H1 (cell line): ENCODE measurements around the gene MNAT1. TPM values are rescaled to one million over a fixed set of nuclear protein-coding genes. Genes with fewer than 3 reads are reported as not detected.

Experiments used
- CTCF ChIA-PET: fragments of 300-600 bp; sonication (Branson Sonifier 250); formaldehyde crosslinking; loops from one replicate; lab custom pipeline; 2021; ENCODE audit not compliant: partially characterized antibody; lab: Charles Lee
- POLR2A ChIA-PET: fragments of 300-600 bp; sonication (Branson Sonifier 250); formaldehyde crosslinking; loops from one replicate; lab custom pipeline; 2021; ENCODE audit warnings: inconsistent platforms; ENCODE audit not compliant: partially characterized antibody; lab: Charles Lee
- DNase-seq, 2 experiments: peaks; one replicate each; pipeline versions ENCODE4 v3.0.0 to v3.0.0-alpha.2; 2010 to 2022; ENCODE audit warnings: low spot score in 2 of 2, low read depth in 1 of 2, mixed read lengths in 1 of 2
- FAIRE-seq: peaks from 2 replicates; lab custom pipeline; 2011; peaks lifted over from hg19 to GRCh38; lab: Jason Lieb, UNC
- H2AFZ ChIP-seq: 2 replicates; pipeline ENCODE4 v1.8.1; 2012; ENCODE audit warnings: low read length, inconsistent platforms
- H2AK5ac ChIP-seq: 2 replicates; pipeline ENCODE4 v1.6.1; 2013; ENCODE audit warnings: low read depth, low read length
- H2BK120ac ChIP-seq: replicated peaks from 2 replicates; pipeline ENCODE3; 2013; ENCODE audit warnings: low read depth, low read length, inconsistent platforms
- H2BK12ac ChIP-seq: 2 replicates; pipeline ENCODE4 v1.6.1; 2013; ENCODE audit warnings: low read depth, low read length
- H2BK15ac ChIP-seq: 2 replicates; pipeline ENCODE4 v1.6.1; 2013; ENCODE audit warnings: low read length
- H2BK20ac ChIP-seq: 2 replicates; pipeline ENCODE4 v1.6.1; 2013; ENCODE audit warnings: low read length
- H2BK5ac ChIP-seq: 2 replicates; pipeline ENCODE4 v1.6.1; 2013; ENCODE audit warnings: low read depth, low read length
- H3K14ac ChIP-seq: 2 replicates; pipeline ENCODE4 v1.6.1; 2013; ENCODE audit warnings: inconsistent platforms; ENCODE audit not compliant: insufficient read length
- H3K18ac ChIP-seq: 2 replicates; pipeline ENCODE4 v1.6.1; 2013; ENCODE audit warnings: low read length; ENCODE audit errors: extremely low read depth
- H3K23ac ChIP-seq: 2 replicates; pipeline ENCODE4 v1.6.1; 2013; ENCODE audit warnings: inconsistent platforms; ENCODE audit not compliant: insufficient read length
- H3K23me2 ChIP-seq: 2 replicates; pipeline ENCODE4 v1.6.1; 2013; ENCODE audit warnings: low read depth, low read length
- H3K27ac ChIP-seq: 2 replicates; pipeline ENCODE4 v1.6.1; 2011; ENCODE audit warnings: low read depth, low read length, inconsistent platforms
- H3K27me3 ChIP-seq, 4 experiments: replicated peaks in 1 of 4; 1 replicate in 1 of 4; 2 replicates in 3 of 4; pipeline versions ENCODE4 v1.6.1 to v1.8.1; 2011 to 2013; ENCODE audit warnings: low read length in 3 of 4, mild to moderate bottlenecking in 3 of 4, inconsistent platforms in 2 of 4, mixed read lengths in 2 of 4, moderate library complexity in 1 of 4; ENCODE audit not compliant: control insufficient read depth in 3 of 4, insufficient read depth in 3 of 4; ENCODE audit errors: extremely low read depth in 1 of 4
- H3K36me3 ChIP-seq, 4 experiments: 2 replicates each; pipeline versions ENCODE4 v1.6.1 to v1.8.1; 2011 to 2013; ENCODE audit warnings: mild to moderate bottlenecking in 4 of 4, low read length in 3 of 4, moderate library complexity in 2 of 4, control low read depth in 1 of 4, inconsistent platforms in 1 of 4; ENCODE audit not compliant: insufficient read depth in 4 of 4, control insufficient read depth in 2 of 4
- H3K4ac ChIP-seq: replicated peaks from 2 replicates; pipeline ENCODE3; 2013; ENCODE audit warnings: low read length, low read depth, mixed read lengths, inconsistent platforms; ENCODE audit not compliant: insufficient read length
- H3K4me1 ChIP-seq, 4 experiments: replicated peaks in 1 of 4; 1 replicate in 1 of 4; 2 replicates in 3 of 4; pipeline versions ENCODE4 v1.6.1 to v1.8.1; 2011 to 2013; ENCODE audit warnings: low read length in 3 of 4, inconsistent platforms in 2 of 4, mixed read lengths in 1 of 4; ENCODE audit not compliant: insufficient read depth in 4 of 4, control insufficient read depth in 3 of 4
- H3K4me2 ChIP-seq, 2 experiments: 2 replicates each; pipeline versions ENCODE4 v1.6.1 to v1.8.1; 2011 to 2013; ENCODE audit warnings: low read depth in 2 of 2, low read length in 2 of 2, control low read depth in 1 of 2, inconsistent platforms in 1 of 2, mild to moderate bottlenecking in 1 of 2; ENCODE audit not compliant: insufficient read depth in 1 of 2
- H3K4me3 ChIP-seq, 4 experiments: fragments of 200-600, 300-600 bp in 1 of 4; sonication (generic), shearing (Covaris generic), sonication (Bioruptor Twin) in 1 of 4; 2 replicates each; pipeline versions ENCODE4 v1.5.1 to v1.8.1; 2011 to 2016; ENCODE audit warnings: low read length in 4 of 4, low read depth in 3 of 4, control low read depth in 2 of 4, inconsistent platforms in 2 of 4, mild to moderate bottlenecking in 2 of 4, mixed read lengths in 1 of 4, moderate library complexity in 1 of 4; ENCODE audit not compliant: insufficient read depth in 2 of 4; ENCODE audit errors: extremely low read depth in 1 of 4
- H3K56ac ChIP-seq: replicated peaks from 2 replicates; pipeline ENCODE3; 2013; ENCODE audit warnings: low read depth, mild to moderate bottlenecking, mixed read lengths, low read length, inconsistent platforms; ENCODE audit not compliant: insufficient read length
- H3K79me1 ChIP-seq: 2 replicates; pipeline ENCODE4 v1.6.1; 2013; ENCODE audit warnings: low read depth, low read length, control low read depth
- H3K79me2 ChIP-seq, 2 experiments: 2 replicates each; pipeline versions ENCODE4 v1.6.1 to v1.8.1; 2012 to 2013; ENCODE audit warnings: low read length in 2 of 2, mild to moderate bottlenecking in 2 of 2, inconsistent platforms in 1 of 2; ENCODE audit not compliant: insufficient read depth in 2 of 2, control insufficient read depth in 1 of 2
- H3K9ac ChIP-seq, 4 experiments: replicated peaks in 1 of 4; 1 replicate in 1 of 4; 2 replicates in 3 of 4; pipeline versions ENCODE4 v1.6.1 to v1.8.1; 2011 to 2013; ENCODE audit warnings: low read depth in 3 of 4, low read length in 3 of 4, control low read depth in 2 of 4, mild to moderate bottlenecking in 2 of 4, moderate library complexity in 2 of 4, inconsistent platforms in 1 of 4; ENCODE audit errors: extremely low read depth in 1 of 4
- H3K9me3 ChIP-seq, 2 experiments: 2 replicates each; pipeline versions ENCODE4 v1.6.1 to v1.8.1; 2012 to 2013; ENCODE audit warnings: mild to moderate bottlenecking in 2 of 2, moderate library complexity in 2 of 2, control low read depth in 1 of 2, inconsistent platforms in 1 of 2, low read depth in 1 of 2, low read length in 1 of 2, mixed read lengths in 1 of 2; ENCODE audit not compliant: insufficient read depth in 2 of 2
- H4K20me1 ChIP-seq, 2 experiments: replicated peaks in 1 of 2; 2 replicates each; pipeline versions ENCODE3 to v1.8.1; 2011 to 2013; ENCODE audit warnings: inconsistent platforms in 2 of 2, low read length in 2 of 2, mild to moderate bottlenecking in 1 of 2; ENCODE audit not compliant: insufficient read depth in 2 of 2, control insufficient read depth in 1 of 2
- H4K5ac ChIP-seq: 2 replicates; pipeline ENCODE4 v1.6.1; 2013; ENCODE audit warnings: low read length, low read depth, mixed read lengths, inconsistent platforms; ENCODE audit not compliant: insufficient read length
- H4K8ac ChIP-seq: 2 replicates; pipeline ENCODE4 v1.8.0; 2013; ENCODE audit warnings: mild to moderate bottlenecking, moderate library complexity, low read length, inconsistent platforms; ENCODE audit not compliant: insufficient read depth; ENCODE audit errors: extremely low read depth
- H4K91ac ChIP-seq: replicated peaks from 2 replicates; pipeline ENCODE3; 2013; ENCODE audit warnings: low read length, mixed read lengths, inconsistent platforms; ENCODE audit not compliant: insufficient read length
- BACH1 ChIP-seq: IDR thresholded peaks from 2 replicates; pipeline ENCODE4 v1.6.1; 2012; ENCODE audit warnings: low read length, improper control_type of control experiment
- HDAC2 ChIP-seq, 2 experiments: fragments of 300-600 bp in 1 of 2; sonication (generic) in 1 of 2; IDR thresholded peaks; 2 replicates each; pipeline ENCODE4 v1.6.1; 2011 to 2012; ENCODE audit warnings: low read depth in 2 of 2, low read length in 2 of 2, mild to moderate bottlenecking in 2 of 2, moderate library complexity in 2 of 2, borderline replicate concordance in 1 of 2, inconsistent platforms in 1 of 2
- PHF8 ChIP-seq: fragments of 200-600 bp; sonication (generic); conservative IDR thresholded peaks from 2 replicates; pipeline ENCODE4 v1.7.1; 2012; ENCODE audit warnings: low read depth, mild to moderate bottlenecking, inconsistent platforms, low read length, moderate library complexity
- RAD21 ChIP-seq, 2 experiments: IDR thresholded peaks in 1 of 2; conservative IDR thresholded peaks in 1 of 2; 2 replicates each; pipeline ENCODE4 v1.6.1; 2011; ENCODE audit warnings: low read depth in 2 of 2, low read length in 2 of 2, improper control_type of control experiment in 1 of 2, inconsistent platforms in 1 of 2, mild to moderate bottlenecking in 1 of 2, moderate library complexity in 1 of 2
- SUZ12 ChIP-seq: fragments of 200-600 bp; sonication (generic); IDR thresholded peaks from 2 replicates; pipeline ENCODE4 v1.6.1; 2012; ENCODE audit warnings: mild to moderate bottlenecking, inconsistent platforms, low read length, moderate library complexity, mixed read lengths
- TAF1 ChIP-seq: IDR thresholded peaks from 2 replicates; pipeline ENCODE4 v1.6.1; 2011; ENCODE audit warnings: mild to moderate bottlenecking, low read depth, low read length
- YY1 ChIP-seq: IDR thresholded peaks from 2 replicates; pipeline ENCODE4 v1.6.1; 2011; ENCODE audit warnings: low read depth, mild to moderate bottlenecking, low read length
- WGBS, 2 experiments: shearing (Covaris generic) in 1 of 2; methylation state at CpG; one replicate each; pipeline versions ENCODE4 v1.1.6 to v1.1.7; 2013 to 2015; ENCODE audit warnings: low lambda C conversion rate in 2 of 2, mixed read lengths in 2 of 2, inconsistent platforms in 1 of 2, low coverage in 1 of 2, missing lambda C conversion rate in 1 of 2; ENCODE audit not compliant: insufficient replicate concordance in 2 of 2, insufficient coverage in 1 of 2, insufficient read length in 1 of 2; ENCODE audit errors: extremely low coverage in 1 of 2, missing lambda C conversion rate in 1 of 2; 5-methylcytosine and 5-hydroxymethylcytosine counted together
- polyA plus RNA-seq, 7 experiments: library from polyadenylated mRNA; depleted of rRNA in 3 of 7; stranded (reverse) in 5 of 7; unstranded in 2 of 7; fragments of >200 nt in 5 of 7; fragments of 200-250 nt in 2 of 7; gene quantifications; 1 replicate in 5 of 7; 2 replicates in 1 of 7; 4 replicates in 1 of 7; pipeline versions ENCODE4 v1.2.1 to v1.2.3, GENCODE V29; 2011 to 2013; ENCODE audit warnings: missing spikeins in 2 of 7, mixed read lengths in 2 of 7
- total RNA-seq: library from RNA; stranded (reverse); fragmentation: NEBNext Ultra II Directional; extraction: Animal tissue kit (Norgen Biotek cat#: 25700); gene quantifications from 2 replicates; pipeline ENCODE4 v1.2.1, GENCODE V29; 2021
- TF ChIP-seq, protein P1 (sequence below): IDR thresholded peaks from 2 replicates; pipeline ENCODE4 v1.6.1; 2012; ENCODE audit warnings: inconsistent platforms

MNAT1 gene
- total and polyA plus RNA-seq, 2 of the 8 experiments (the other 6 are each of a cell fraction or from before 2014, with no cell fraction given): 34.7 to 52.1 TPM

- WGBS, 2 experiments: 2% methylated on average over 17 of the region's 36 CpGs; no CpG with 5 or more reads in 1 of the 2 experiments
- TF ChIP-seq BACH1 (0 out of 2 replicates have a peak, but pooled peaks have one; percentile 35), RAD21 (IDR thresholded peaks at IDR 0.05 in 1 of 2, conservative IDR thresholded peaks at IDR 0.05 in 1 of 2; ENCODE audit: low read depth in 2 of 2, low read length in 2 of 2) (peak in 1 of 2 experiments; percentile 8; a peak in 2 of 4 replicates), HDAC2 (IDR thresholded peaks at IDR 0.05; ENCODE audit: borderline replicate concordance in 1 of 2, low read depth in 2 of 2, low read length in 2 of 2) (peak in 1 of 2 experiments; percentile 19; a peak in 1 of 4 replicates), TAF1 (peak; percentile 84), SUZ12 (0 out of 2 replicates have a peak, but pooled peaks have one; percentile 52), PHF8 (peak; percentile 52; the same call in 1 of the 2 replicates), YY1 (peak; percentile 22; the same call in 1 of the 2 replicates)
- TF ChIP-seq, protein P1, sequence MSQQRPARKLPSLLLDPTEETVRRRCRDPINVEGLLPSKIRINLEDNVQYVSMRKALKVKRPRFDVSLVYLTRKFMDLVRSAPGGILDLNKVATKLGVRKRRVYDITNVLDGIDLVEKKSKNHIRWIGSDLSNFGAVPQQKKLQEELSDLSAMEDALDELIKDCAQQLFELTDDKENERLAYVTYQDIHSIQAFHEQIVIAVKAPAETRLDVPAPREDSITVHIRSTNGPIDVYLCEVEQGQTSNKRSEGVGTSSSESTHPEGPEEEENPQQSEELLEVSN: peak; percentile 71
These were observed 10.5 kb upstream of the MNAT1 start, which contains the start of gene SIX4 for GRCh38 chr14:60723907-60724618. TSS of gene SIX4 (minus strand) at chr14:60724351. CDS start at chr14:60724074, 277 bp downstream.

More at GRCh38 chr14:60723907-60724618, 10.5 kb upstream of the MNAT1 start, which contains the start of gene SIX4:
- Histone ChIP-seq H3K23ac (no peak within 1 kb of the TSS), H4K91ac (peak within 1 kb of the TSS; percentile 83), H4K8ac (peak within 1 kb of the TSS; percentile 97), H2BK12ac (peak within 1 kb of the TSS; percentile 87; the same call in 1 of the 2 replicates), H3K79me2 (peaks cover 7 to 35% of the 10 kb centered on the region in 2 experiments), H3K4ac (peak within 1 kb of the TSS; percentile 73), H2BK20ac (no peak within 1 kb of the TSS; the same call in 1 of the 2 replicates), H3K36me3 (peaks cover 7 to 12% (median 9%) of the 10 kb centered on the region in 4 experiments), H3K56ac (peak within 1 kb of the TSS; percentile 62), H2AFZ (peak within 1 kb of the TSS; percentile 9; the same call in 1 of the 2 replicates), H4K20me1 (peaks cover 16% of the 10 kb centered on the region in 2 experiments), H3K9ac (peak within 1 kb of the TSS; percentile 76 to 93 (median 81)), H2BK5ac (peak within 1 kb of the TSS; percentile 95), H3K9me3 (no peaks in the 10 kb centered on the region), H3K18ac (peak within 1 kb of the TSS; percentile 90), H3K27ac (peak within 1 kb of the TSS; percentile 49), H3K4me3 (peak within 1 kb of the TSS; percentile 76 to 99 (median 90)), H3K14ac (no peak within 1 kb of the TSS), H4K5ac (peak within 1 kb of the TSS; percentile 68), H2AK5ac (no peak within 1 kb of the TSS; the same call in 1 of the 2 replicates), H2BK15ac (peak within 1 kb of the TSS; percentile 46; the same call in 1 of the 2 replicates), H3K79me1 (peaks cover 13% of the 10 kb centered on the region), H3K23me2 (peaks cover 13% of the 10 kb centered on the region; the same call in 1 of the 2 replicates), H3K27me3 (no peaks in the 10 kb centered on the region), H3K4me1 (peaks cover 2 to 7% (median 5%) of the 10 kb centered on the region in 4 experiments; a peak in 6 of 7 replicates), H3K4me2 (peak within 1 kb of the TSS; percentile 87 to 96), H2BK120ac (no peak within 1 kb of the TSS)
- FAIRE-seq: peak; percentile 96
- DNase-seq: peak; percentile 77 to 78
- ChIA-PET CTCF (interaction anchor here (1.3 kb wide), 1 partner anchor 99 kb away, joined by 3 read pairs; no protein-coding TSS in a partner anchor), POLR2A (interaction anchor here (0.6 to 3.2 kb wide), 8 partner anchors 9 to 255 kb away, joined by 3 to 21 read pairs (median 4); partner anchors contain the start of gene MNAT1)
